Measurements from ENCODE around the gene CCL18. TPM values are rescaled to one million over a fixed set of nuclear protein-coding genes. Genes with fewer than 3 reads are reported as not detected.

CCL18 gene
- total and polyA plus RNA-seq, 10 of the 15 experiments (the other 5 are each of a cell fraction or from before 2014, with no cell fraction given) = 0.26 TPM; not detected in 9

GRCh38 chr17:36107660-36108059 lies 43.6 kb downstream of the CCL18 start:
- Histone ChIP-seq H3K27ac (ENCODE audit: control insufficient read depth, insufficient read depth) (no peak overlapping the region), H3K36me3 (ENCODE audit: control insufficient read depth in 2 of 2, insufficient read depth in 2 of 2, low read length in 1 of 2) (no peaks in the 10 kb centered on the region), H3K79me2 (ENCODE audit: control insufficient read depth, insufficient read depth, low read length) (no peaks in the 10 kb centered on the region), H3K4me1 (ENCODE audit: control insufficient read depth, insufficient read depth, low read length) (peaks cover 13% of the 10 kb centered on the region), H2AFZ (ENCODE audit: control insufficient read depth, low read depth, low read length) (no peak overlapping the region), H3K9ac (ENCODE audit: control insufficient read depth, insufficient read depth, low read length) (no peak overlapping the region), H3K4me3 (no peak overlapping the region), H3K4me2 (ENCODE audit: control insufficient read depth, insufficient read depth) (no peak overlapping the region), H3K27me3 (replicated peaks in 1 of 2; ENCODE audit: control insufficient read depth in 2 of 2, insufficient read depth in 2 of 2, low read length in 1 of 2) (no peaks in the 10 kb centered on the region), H4K20me1 (ENCODE audit: control insufficient read depth, insufficient read depth) (no peaks in the 10 kb centered on the region), H3K9me3 (replicated peaks; ENCODE audit: control insufficient read depth, insufficient read depth, low read length) (peaks cover 9% of the 10 kb centered on the region; the same call in 2 of the 3 replicates)
- WGBS (ENCODE audit: insufficient coverage, insufficient replicate concordance, low lambda C conversion rate, missing lambda C conversion rate) = 100% methylated on average over 3 of the region's 3 CpGs
- ChIA-PET SMC1A (ENCODE audit: uncharacterized antibody, unreplicated experiment) (interaction anchor here (1.1 to 5.5 kb wide), 2 partner anchors 11 to 40 kb away, joined by 4 to 39 read pairs; no protein-coding TSS in a partner anchor), CTCF (no interaction called here), RAD21 (ENCODE audit: unreplicated experiment) (interaction anchor here (1.3 kb wide), 2 partner anchors 9 to 21 kb away, joined by 3 read pairs; no protein-coding TSS in a partner anchor), POLR2A (no interaction called here)
- no peak for FAIRE-seq
- intact Hi-C loops (cut with micrococcal nuclease; ENCODE audit: unreplicated experiment) (no loop called here), in situ Hi-C loops (cut with MboI) (no loop called here)
- DNase-seq (ENCODE audit: low read depth, low spot score) = no peak
- no peak for ATAC-seq
- BruUV-seq (replicated peaks) = no TSS peak
- no peak for TF ChIP-seq MTA3 (IDR thresholded peaks at IDR 0.05; ENCODE audit: borderline replicate concordance, low read length)
- TF ChIP-seq E4F1 (IDR thresholded peaks at IDR 0.05; ENCODE audit: borderline replicate concordance, partially characterized antibody) = no peak
- no peak for TF ChIP-seq BHLHE40 (IDR thresholded peaks at IDR 0.05; ENCODE audit: borderline replicate concordance in 1 of 2, low read depth in 2 of 2, low read length in 1 of 2)
- no peak for TF ChIP-seq JUNB (IDR thresholded peaks at IDR 0.05)
- no peak for TF ChIP-seq PKNOX1 (IDR thresholded peaks at IDR 0.05)
- TF ChIP-seq BCL3 (IDR thresholded peaks at IDR 0.05; ENCODE audit: borderline replicate concordance, insufficient read depth, low read depth, low read length, poor library complexity, severe bottlenecking) = no peak
- TF ChIP-seq EED (IDR thresholded peaks at IDR 0.05; ENCODE audit: low read depth) = no peak
- TF ChIP-seq ESRRA (IDR thresholded peaks at IDR 0.05; ENCODE audit: low read length) = no peak
- TF ChIP-seq NR2C1 (IDR thresholded peaks at IDR 0.05) = no peak
- no peak for TF ChIP-seq ZBED1 (IDR thresholded peaks at IDR 0.05; ENCODE audit: borderline replicate concordance)
- no peak for TF ChIP-seq PAX8 (IDR thresholded peaks at IDR 0.05)
- no peak for TF ChIP-seq RAD21 (IDR thresholded peaks at IDR 0.05; ENCODE audit: insufficient read depth, low read depth, low read length)
- TF ChIP-seq KAT2A (conservative IDR thresholded peaks at IDR 0.05; ENCODE audit: control insufficient read depth, low read depth, low read length) = no peak
- TF ChIP-seq RB1 (IDR thresholded peaks at IDR 0.05; ENCODE audit: borderline replicate concordance) = no peak
- no peak for TF ChIP-seq HDGF (IDR thresholded peaks at IDR 0.05)
- TF ChIP-seq, protein P1, sequence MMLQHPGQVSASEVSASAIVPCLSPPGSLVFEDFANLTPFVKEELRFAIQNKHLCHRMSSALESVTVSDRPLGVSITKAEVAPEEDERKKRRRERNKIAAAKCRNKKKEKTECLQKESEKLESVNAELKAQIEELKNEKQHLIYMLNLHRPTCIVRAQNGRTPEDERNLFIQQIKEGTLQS (IDR thresholded peaks at IDR 0.05; ENCODE audit: borderline replicate concordance, extremely low read depth, low read depth, low read length) = no peak
- TF ChIP-seq STAT3 (IDR thresholded peaks at IDR 0.05; ENCODE audit: low read depth, low read length) = no peak
- TF ChIP-seq STAT1 (conservative IDR thresholded peaks at IDR 0.05) = no peak

Measured in GM12878 (cell line).